Fibroblast of villous mesenchyme (primary cell): Measurements from ENCODE around the gene GBF1. TPM values are rescaled to one million over a fixed set of nuclear protein-coding genes. Genes with fewer than 3 reads are reported as not detected.
A peak's percentile ranks its signal among the peaks of the same experiment; 100 is the strongest.

Experiments used
- DNase-seq: peaks from one replicate; pipeline ENCODE4 v3.0.0-alpha.2; 2010; ENCODE audit warnings: low read depth
- H3K4me3 ChIP-seq: 2 replicates; pipeline ENCODE4 v1.5.1; 2011; ENCODE audit warnings: low read depth, mild to moderate bottlenecking, low read length
- total RNA-seq: library from RNA; depleted of rRNA; stranded (reverse); fragments of >200 nt; gene quantifications from 2 replicates; pipeline ENCODE4 v1.2.3, GENCODE V29; 2012
- TF ChIP-seq, protein P1 (sequence below): IDR thresholded peaks from 2 replicates; pipeline ENCODE4 v1.5.1; 2012; ENCODE audit warnings: low read depth, mild to moderate bottlenecking, low read length; ENCODE audit not compliant: insufficient read depth

Gene GBF1
- total RNA-seq, 1 donor: 58.3 TPM

DNA sequence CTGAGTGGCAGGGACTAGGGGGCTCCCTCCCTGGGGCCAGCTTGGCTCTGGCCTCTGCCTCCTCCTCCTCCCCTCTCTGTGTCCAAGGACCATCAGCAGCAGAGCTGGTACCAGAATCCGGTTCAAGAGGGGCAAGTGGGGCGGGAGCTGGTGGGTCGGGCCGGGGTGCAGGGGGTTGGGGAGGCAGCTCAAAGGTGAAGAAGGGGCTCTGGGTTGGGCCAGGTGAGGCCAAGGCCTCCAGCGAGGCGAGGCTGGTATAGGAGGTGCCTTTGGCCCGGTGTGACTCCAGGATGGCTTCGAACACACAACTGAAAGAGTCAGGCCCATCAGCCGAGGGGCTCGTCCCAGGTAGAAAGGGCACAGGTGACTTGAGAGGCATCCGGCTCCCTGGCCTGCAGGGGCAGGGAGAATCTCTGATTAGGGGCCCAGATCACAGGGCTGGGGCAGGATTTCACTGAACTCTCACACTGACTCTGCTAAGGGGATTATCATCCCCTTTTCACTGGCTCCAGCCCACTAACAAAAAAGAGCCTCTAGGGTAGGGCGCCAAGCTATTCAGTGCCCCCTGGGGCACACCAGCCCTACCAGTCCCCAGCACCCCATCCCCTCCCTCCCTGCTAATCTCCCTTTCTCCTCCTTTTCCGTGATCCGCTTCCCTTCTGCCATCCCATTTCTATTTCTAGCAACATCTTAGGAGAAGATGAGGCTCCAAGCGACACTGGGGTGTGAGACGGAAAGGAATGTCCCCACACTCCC lies 168.7 kb downstream of the GBF1 start:
- TF ChIP-seq, protein P1, sequence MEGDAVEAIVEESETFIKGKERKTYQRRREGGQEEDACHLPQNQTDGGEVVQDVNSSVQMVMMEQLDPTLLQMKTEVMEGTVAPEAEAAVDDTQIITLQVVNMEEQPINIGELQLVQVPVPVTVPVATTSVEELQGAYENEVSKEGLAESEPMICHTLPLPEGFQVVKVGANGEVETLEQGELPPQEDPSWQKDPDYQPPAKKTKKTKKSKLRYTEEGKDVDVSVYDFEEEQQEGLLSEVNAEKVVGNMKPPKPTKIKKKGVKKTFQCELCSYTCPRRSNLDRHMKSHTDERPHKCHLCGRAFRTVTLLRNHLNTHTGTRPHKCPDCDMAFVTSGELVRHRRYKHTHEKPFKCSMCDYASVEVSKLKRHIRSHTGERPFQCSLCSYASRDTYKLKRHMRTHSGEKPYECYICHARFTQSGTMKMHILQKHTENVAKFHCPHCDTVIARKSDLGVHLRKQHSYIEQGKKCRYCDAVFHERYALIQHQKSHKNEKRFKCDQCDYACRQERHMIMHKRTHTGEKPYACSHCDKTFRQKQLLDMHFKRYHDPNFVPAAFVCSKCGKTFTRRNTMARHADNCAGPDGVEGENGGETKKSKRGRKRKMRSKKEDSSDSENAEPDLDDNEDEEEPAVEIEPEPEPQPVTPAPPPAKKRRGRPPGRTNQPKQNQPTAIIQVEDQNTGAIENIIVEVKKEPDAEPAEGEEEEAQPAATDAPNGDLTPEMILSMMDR: no peak
- H3K4me3 ChIP-seq: no peak overlapping the region

DNA sequence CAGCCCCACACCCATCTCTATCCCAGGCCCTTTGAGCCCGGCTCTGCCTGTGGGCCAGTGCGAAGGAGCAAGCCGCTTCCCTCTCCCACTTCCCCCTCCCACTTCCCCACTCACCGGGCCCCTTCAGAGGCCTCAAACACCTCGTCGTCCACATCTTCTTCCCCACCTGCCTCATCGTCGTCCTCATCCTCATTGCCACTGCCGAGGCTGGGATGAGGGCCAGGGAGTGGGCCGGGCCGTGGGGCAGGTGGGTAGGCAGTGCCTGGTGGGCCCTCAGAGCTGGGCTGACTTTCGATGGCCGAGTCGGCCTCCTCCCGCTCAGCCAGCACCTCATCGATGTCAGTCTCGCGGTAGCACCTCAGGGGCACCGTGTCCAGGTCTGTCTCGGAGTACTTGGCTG lies 169.4 kb downstream of the GBF1 start:
- no peak overlapping the region for H3K4me3 ChIP-seq
- no peak for DNase-seq
- TF ChIP-seq, protein P1: no peak

More for the DNA sequence above, 168.7 kb downstream of the GBF1 start:
- no peak for DNase-seq

DNA sequence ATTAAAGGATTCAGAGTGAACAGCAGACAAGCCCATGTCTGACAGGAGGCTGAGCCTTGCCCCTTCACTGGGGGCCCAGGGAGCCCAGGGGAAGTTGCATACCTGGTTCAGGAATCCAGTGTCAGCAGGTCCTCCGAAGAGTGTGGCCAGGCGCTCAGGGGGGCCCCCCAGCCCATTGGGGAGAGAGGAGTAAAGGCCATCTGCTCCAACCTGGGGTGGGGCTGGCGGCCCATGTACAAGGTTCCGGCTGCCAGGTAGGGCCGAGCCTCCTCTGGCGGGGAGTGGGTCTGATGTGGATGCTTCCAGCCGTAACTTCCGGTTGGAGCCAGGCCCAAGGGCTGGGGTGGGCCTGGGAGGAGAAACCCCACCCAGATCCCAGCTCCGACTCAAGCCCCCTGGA lies 171.0 kb downstream of the GBF1 start:
- H3K4me3 ChIP-seq: no peak overlapping the region
- DNase-seq: no peak
- TF ChIP-seq, protein P1: no peak

DNA sequence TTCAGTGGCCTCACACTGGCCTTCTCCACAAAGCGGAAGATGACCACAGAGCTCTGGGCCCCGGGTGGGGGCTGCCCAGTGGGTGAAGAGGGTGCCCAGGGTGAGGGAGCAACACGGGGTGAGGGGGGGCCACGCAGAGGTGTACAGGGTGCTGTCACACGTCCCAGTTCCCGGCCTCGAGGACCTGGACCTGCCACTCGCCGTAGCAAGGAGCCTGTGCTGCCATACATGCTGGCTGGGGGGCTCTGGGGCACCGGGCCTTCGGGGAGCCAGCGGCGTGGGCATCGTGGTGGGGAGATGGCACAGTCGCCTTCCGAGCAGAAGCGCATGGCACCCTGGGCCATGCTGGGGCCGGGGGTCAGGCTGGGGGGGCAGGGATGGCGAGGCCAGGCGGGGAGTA lies 171.4 kb downstream of the GBF1 start:
- no peak for DNase-seq
- H3K4me3 ChIP-seq: no peak overlapping the region
- TF ChIP-seq, protein P1: no peak

DNA sequence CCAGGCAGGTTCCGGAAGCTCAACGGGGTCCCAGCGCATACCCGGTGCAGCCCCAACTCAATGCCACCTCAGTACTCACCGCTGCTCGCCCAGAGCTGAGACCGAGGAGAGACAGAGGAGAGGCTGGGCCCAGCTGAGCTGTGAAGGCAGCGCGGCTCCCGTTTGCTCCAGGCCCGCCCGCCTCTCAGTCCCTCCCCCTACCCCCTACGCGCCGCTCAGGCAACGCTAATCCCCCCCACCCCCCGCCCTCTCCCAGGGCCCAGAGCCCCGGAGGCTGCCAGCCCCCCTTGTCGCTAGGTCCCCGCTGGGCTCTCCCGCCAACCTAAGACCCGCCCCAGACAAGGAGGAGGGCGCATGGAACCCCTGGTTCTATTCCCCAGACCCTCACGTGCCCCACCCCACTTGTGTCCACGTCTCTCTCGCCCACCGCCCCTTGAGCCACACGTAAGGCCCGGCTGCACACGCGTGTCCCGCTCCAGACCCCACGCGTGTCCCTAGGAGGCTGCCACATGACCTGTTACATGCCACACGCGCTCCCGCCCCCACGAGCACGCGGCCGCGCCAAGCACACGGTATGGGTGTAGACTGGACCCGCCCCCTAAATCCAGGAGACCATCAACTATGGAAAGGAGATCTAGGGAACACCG lies 173.4 kb downstream of the GBF1 start, which contains the start of gene PSD:
TSS of gene PSD (minus strand) at position 164 of the 647 bp plus-strand sequence. CDS start 1,747 bp downstream, outside the sequence.
- TF ChIP-seq, protein P1: no peak
- DNase-seq: no peak
- peak within 1 kb of the TSS; percentile 89 for H3K4me3 ChIP-seq

DNA sequence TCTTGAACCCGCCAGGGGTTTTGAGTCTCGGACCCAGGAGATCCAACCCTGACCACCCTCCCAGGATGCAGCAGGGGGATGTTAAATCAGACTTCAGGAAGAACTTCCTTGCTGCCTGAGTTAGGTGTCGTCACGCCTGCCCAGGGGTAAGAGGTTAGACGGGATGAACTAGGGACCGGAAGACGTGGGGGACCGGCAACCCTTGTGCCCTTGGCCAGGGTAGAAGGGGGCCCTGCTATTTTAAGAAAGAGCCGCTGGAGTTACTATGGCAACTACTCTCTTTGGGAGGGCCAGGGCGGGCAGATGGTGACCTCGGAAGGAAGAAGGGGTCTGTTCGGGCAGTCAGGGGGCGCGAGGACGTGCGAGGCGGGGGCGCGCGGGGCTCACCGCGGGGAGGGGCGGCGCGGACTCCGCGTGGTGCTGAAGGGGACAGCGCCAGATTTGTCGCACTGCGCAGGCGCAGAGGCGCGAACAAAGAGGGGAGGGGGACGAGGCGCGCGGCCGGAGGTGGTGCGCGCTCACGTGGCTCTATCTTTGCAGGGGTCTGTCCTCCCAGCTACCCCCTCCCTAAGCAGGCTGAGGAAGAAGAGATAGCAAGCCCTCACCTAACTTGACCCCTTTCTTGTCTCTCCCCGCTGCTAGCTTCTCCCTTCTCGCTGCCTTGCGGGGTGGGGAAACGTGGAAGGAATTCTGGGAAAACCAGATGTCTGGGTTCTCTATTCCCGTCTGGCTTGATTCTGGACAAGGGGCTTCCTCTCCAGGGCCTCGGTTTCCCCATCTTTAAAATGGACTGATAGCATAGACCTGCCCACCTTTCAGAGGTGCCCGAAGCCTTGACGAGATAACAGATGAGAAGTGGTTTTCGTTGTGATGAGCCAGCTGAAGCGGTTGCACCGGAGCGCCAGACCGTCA lies 174.2 kb downstream of the GBF1 start:
- H3K4me3 ChIP-seq: peak overlapping the region; percentile 89
- DNase-seq: no peak
- TF ChIP-seq, protein P1: no peak
